HepG2 (cell line): ENCODE results near the gene CDC37. TPM values are rescaled to one million over a fixed set of nuclear protein-coding genes. Genes with fewer than 3 reads are reported as not detected.

Experiments used
- BORCS8-MEF2B ChIP-seq: sonication (generic); formaldehyde crosslinking; IDR thresholded peaks from 2 replicates; pipeline ENCODE4 v1.8.0; 2022; ENCODE audit warnings: mild to moderate bottlenecking, missing genetic modification reagents
- CBX5 ChIP-seq: sonication (generic); formaldehyde crosslinking; IDR thresholded peaks from 2 replicates; pipeline ENCODE4 v1.4.0; 2020; ENCODE audit warnings: missing genetic modification reagents, borderline replicate concordance
- CHCHD3 ChIP-seq: sonication (generic); formaldehyde crosslinking; IDR thresholded peaks from 2 replicates; pipeline ENCODE4 v1.8.0; 2022; ENCODE audit warnings: mild to moderate bottlenecking, missing genetic modification reagents, moderate library complexity
- DNMT3B ChIP-seq: conservative IDR thresholded peaks from 2 replicates; pipeline ENCODE4 v1.6.1; 2016; ENCODE audit warnings: missing biosample characterization, control low read depth
- FOSL2 ChIP-seq: sonication (generic); formaldehyde crosslinking; IDR thresholded peaks from 2 replicates; pipeline ENCODE4 v1.4.0; 2020; ENCODE audit warnings: missing genetic modification reagents
- FOXM1 ChIP-seq: sonication (generic); formaldehyde crosslinking; IDR thresholded peaks from 2 replicates; pipeline ENCODE4 v1.5.0; 2020; ENCODE audit warnings: missing genetic modification reagents
- GPBP1L1 ChIP-seq: sonication (generic); formaldehyde crosslinking; IDR thresholded peaks from 2 replicates; pipeline ENCODE4 v1.5.0; 2020; ENCODE audit warnings: mild to moderate bottlenecking, missing genetic modification reagents
- ISL2 ChIP-seq: sonication (generic); formaldehyde crosslinking; IDR thresholded peaks from 2 replicates; pipeline ENCODE4 v1.5.0; 2020; ENCODE audit warnings: missing genetic modification reagents
- PHF5A ChIP-seq: IDR thresholded peaks from one replicate; pipeline ENCODE4 v1.6.1; 2018; ENCODE audit warnings: low read depth, missing genetic modification reagents; ENCODE audit not compliant: unreplicated experiment
- RFX1 ChIP-seq: fragments of 450-650 bp; IDR thresholded peaks from 2 replicates; pipeline ENCODE4 v1.6.1; 2017
- RFX5 ChIP-seq: IDR thresholded peaks from 2 replicates; pipeline ENCODE4 v1.6.1; 2011; ENCODE audit warnings: low read depth, low read length, improper control_type of control experiment
- TBX2 ChIP-seq: sonication (generic); formaldehyde crosslinking; IDR thresholded peaks from 2 replicates; pipeline ENCODE4 v1.5.0; 2020; ENCODE audit warnings: missing genetic modification reagents, mild to moderate bottlenecking, borderline replicate concordance
- TEAD2 ChIP-seq: sonication (generic); formaldehyde crosslinking; IDR thresholded peaks from 2 replicates; pipeline ENCODE4 v1.9.0; 2021; ENCODE audit warnings: missing genetic modification reagents
- ZKSCAN8 ChIP-seq: IDR thresholded peaks from 2 replicates; pipeline ENCODE4 v1.6.1; 2016; ENCODE audit warnings: borderline replicate concordance, missing genetic modification reagents, missing compliant biosample characterization
- ZNF10 ChIP-seq: sonication (generic); formaldehyde crosslinking; IDR thresholded peaks from 2 replicates; pipeline ENCODE4 v1.4.0; 2020; ENCODE audit warnings: mild to moderate bottlenecking, low read depth, missing genetic modification reagents, borderline replicate concordance
- ZNF296 ChIP-seq: sonication (generic); formaldehyde crosslinking; conservative IDR thresholded peaks from 2 replicates; pipeline ENCODE4 v1.5.0; 2020; ENCODE audit warnings: mild to moderate bottlenecking, missing genetic modification reagents
- ZNF703 ChIP-seq: sonication (generic); formaldehyde crosslinking; IDR thresholded peaks from 2 replicates; pipeline ENCODE4 v1.5.1; 2020; ENCODE audit warnings: missing genetic modification reagents, mild to moderate bottlenecking, moderate library complexity, borderline replicate concordance
- ZNF878 ChIP-seq: sonication (generic); formaldehyde crosslinking; IDR thresholded peaks from 2 replicates; pipeline ENCODE4 v1.8.1; 2023; ENCODE audit warnings: mild to moderate bottlenecking, missing genetic modification reagents, moderate library complexity
- ZSCAN29 ChIP-seq: sonication (generic); formaldehyde crosslinking; conservative IDR thresholded peaks from 2 replicates; pipeline ENCODE4 v1.4.0; 2020; ENCODE audit warnings: mild to moderate bottlenecking, missing genetic modification reagents
- polyA plus RNA-seq, 8 experiments: library from polyadenylated mRNA; depleted of rRNA in 3 of 8; stranded (reverse) in 7 of 8; unstranded in 1 of 8; fragments of >200 nt; fragmentation: Illumina TruSeq in 4 of 8; extraction: Trizol in 4 of 8; gene quantifications; 2 replicates each; pipeline versions ENCODE4 v1.2.1 to v1.2.3, GENCODE V29; 2011 to 2016; ENCODE audit warnings: low read depth in 4 of 8, missing spikeins in 1 of 8, mixed read lengths in 1 of 8; ENCODE audit not compliant: insufficient read depth in 1 of 8
- total RNA-seq, 5 experiments: library from RNA; depleted of rRNA; stranded (reverse); fragments of >200 nt; fragmentation: Illumina TruSeq; extraction: Trizol; gene quantifications; 2 replicates each; pipeline ENCODE4 v1.2.3, GENCODE V29; 2016; ENCODE audit warnings: low read depth in 1 of 5
- TF ChIP-seq, protein P1 (sequence below): sonication (generic); formaldehyde crosslinking; IDR thresholded peaks from 2 replicates; pipeline ENCODE4 v1.5.0; 2020; ENCODE audit warnings: missing genetic modification reagents
- TF ChIP-seq, protein P2 (sequence below): sonication (generic); formaldehyde crosslinking; IDR thresholded peaks from 2 replicates; pipeline ENCODE4 v1.5.1; 2020; ENCODE audit warnings: mild to moderate bottlenecking, missing genetic modification reagents, borderline replicate concordance
- TF ChIP-seq, protein P3 (sequence below): IDR thresholded peaks from 2 replicates; pipeline ENCODE4 v1.6.1; 2016; ENCODE audit warnings: missing genetic modification reagents, missing compliant biosample characterization
- TF ChIP-seq, protein P4 (sequence below): sonication (generic); IDR thresholded peaks from 2 replicates; pipeline ENCODE4 v1.6.1; 2016; ENCODE audit warnings: low read depth, borderline replicate concordance

CDC37 gene
- total and polyA plus RNA-seq, 2 of the 13 experiments (the other 11 are each of a cell fraction or from before 2014, with no cell fraction given) = 158 to 177 TPM

GRCh38 chr19:10416380-10417257 is 13.3 kb upstream of the CDC37 start (continued):
- TF ChIP-seq, protein P1, sequence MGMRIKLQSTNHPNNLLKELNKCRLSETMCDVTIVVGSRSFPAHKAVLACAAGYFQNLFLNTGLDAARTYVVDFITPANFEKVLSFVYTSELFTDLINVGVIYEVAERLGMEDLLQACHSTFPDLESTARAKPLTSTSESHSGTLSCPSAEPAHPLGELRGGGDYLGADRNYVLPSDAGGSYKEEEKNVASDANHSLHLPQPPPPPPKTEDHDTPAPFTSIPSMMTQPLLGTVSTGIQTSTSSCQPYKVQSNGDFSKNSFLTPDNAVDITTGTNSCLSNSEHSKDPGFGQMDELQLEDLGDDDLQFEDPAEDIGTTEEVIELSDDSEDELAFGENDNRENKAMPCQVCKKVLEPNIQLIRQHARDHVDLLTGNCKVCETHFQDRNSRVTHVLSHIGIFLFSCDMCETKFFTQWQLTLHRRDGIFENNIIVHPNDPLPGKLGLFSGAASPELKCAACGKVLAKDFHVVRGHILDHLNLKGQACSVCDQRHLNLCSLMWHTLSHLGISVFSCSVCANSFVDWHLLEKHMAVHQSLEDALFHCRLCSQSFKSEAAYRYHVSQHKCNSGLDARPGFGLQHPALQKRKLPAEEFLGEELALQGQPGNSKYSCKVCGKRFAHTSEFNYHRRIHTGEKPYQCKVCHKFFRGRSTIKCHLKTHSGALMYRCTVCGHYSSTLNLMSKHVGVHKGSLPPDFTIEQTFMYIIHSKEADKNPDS (CRISPR knock-in tag) = 0 out of 2 replicates have a peak, but pooled peaks have one; percentile 41
- TF ChIP-seq CHCHD3 (CRISPR knock-in tag) = 0 out of 2 replicates have a peak, but pooled peaks have one; percentile 40
- TF ChIP-seq RFX1 = peak; percentile 98
- TF ChIP-seq, protein P2, sequence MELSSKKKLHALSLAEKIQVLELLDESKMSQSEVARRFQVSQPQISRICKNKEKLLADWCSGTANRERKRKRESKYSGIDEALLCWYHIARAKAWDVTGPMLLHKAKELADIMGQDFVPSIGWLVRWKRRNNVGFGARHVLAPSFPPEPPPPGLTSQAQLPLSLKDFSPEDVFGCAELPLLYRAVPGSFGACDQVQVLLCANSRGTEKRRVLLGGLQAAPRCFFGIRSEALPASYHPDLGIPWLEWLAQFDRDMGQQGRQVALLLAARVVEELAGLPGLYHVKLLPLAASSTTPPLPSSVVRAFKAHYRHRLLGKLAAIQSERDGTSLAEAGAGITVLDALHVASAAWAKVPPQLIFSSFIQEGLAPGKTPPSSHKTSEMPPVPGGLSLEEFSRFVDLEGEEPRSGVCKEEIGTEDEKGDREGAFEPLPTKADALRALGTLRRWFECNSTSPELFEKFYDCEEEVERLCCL (CRISPR knock-in tag) = no peak
- TF ChIP-seq BORCS8-MEF2B (CRISPR knock-in tag) = 0 out of 2 replicates have a peak, but pooled peaks have one; percentile 12
- peak; percentile 62; the same call in 1 of the 2 replicates for TF ChIP-seq TBX2 (CRISPR knock-in tag)
- peak; percentile 81 for TF ChIP-seq FOSL2 (CRISPR knock-in tag)
- TF ChIP-seq ZNF878 (CRISPR knock-in tag) = no peak
- no peak for TF ChIP-seq ZNF10 (CRISPR knock-in tag)
- TF ChIP-seq, protein P3, sequence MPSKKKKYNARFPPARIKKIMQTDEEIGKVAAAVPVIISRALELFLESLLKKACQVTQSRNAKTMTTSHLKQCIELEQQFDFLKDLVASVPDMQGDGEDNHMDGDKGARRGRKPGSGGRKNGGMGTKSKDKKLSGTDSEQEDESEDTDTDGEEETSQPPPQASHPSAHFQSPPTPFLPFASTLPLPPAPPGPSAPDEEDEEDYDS (CRISPR knock-in tag) = peak; percentile 60
- TF ChIP-seq ISL2 = peak; percentile 64; the same call in 1 of the 2 replicates
- peak; percentile 83 for TF ChIP-seq CBX5 (CRISPR knock-in tag)
- TF ChIP-seq ZKSCAN8 = peak; percentile 67; the same call in 1 of the 2 replicates
- TF ChIP-seq FOXM1 = 0 out of 2 replicates have a peak, but pooled peaks have one; percentile 45
- TF ChIP-seq GPBP1L1 (CRISPR knock-in tag) = no peak
- TF ChIP-seq RFX5 = peak; percentile 93
- TF ChIP-seq DNMT3B (CRISPR knock-in tag) = no peak
- TF ChIP-seq PHF5A (CRISPR knock-in tag) = peak; percentile 51
- peak; percentile 39; the same call in 1 of the 2 replicates for TF ChIP-seq TEAD2 (CRISPR knock-in tag)
- no peak for TF ChIP-seq ZSCAN29
- TF ChIP-seq ZNF703 (CRISPR knock-in tag) = no peak
- TF ChIP-seq, protein P4, sequence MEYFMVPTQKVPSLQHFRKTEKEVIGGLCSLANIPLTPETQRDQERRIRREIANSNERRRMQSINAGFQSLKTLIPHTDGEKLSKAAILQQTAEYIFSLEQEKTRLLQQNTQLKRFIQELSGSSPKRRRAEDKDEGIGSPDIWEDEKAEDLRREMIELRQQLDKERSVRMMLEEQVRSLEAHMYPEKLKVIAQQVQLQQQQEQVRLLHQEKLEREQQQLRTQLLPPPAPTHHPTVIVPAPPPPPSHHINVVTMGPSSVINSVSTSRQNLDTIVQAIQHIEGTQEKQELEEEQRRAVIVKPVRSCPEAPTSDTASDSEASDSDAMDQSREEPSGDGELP = peak; percentile 46; the same call in 1 of the 2 replicates
- TF ChIP-seq ZNF296 (CRISPR knock-in tag) = no peak
